ENCODE measurements around the gene METTL5. TPM values are rescaled to one million over a fixed set of nuclear protein-coding genes. Genes with fewer than 3 reads are reported as not detected.
"Not testable (repeated sequence)": the region's sequence is repeated elsewhere in the genome, so short reads cannot be mapped to it uniquely, and the experiment has no call there.

METTL5 gene
- polyA plus RNA-seq, 3 donors = 11.1 to 60.8 (median 51.0) TPM

- H3K9ac ChIP-seq (ENCODE audit: insufficient read depth, low read length, poor library complexity, severe bottlenecking); H2AFZ ChIP-seq (ENCODE audit: insufficient read depth, low read depth, low read length, poor library complexity, severe bottlenecking); H3K27me3 ChIP-seq (ENCODE audit: control insufficient read depth in 2 of 2, insufficient read depth in 2 of 2, low read length in 2 of 2); H3K79me2 ChIP-seq (ENCODE audit: insufficient read depth, low read length); H4K20me1 ChIP-seq (ENCODE audit: insufficient read depth, low read length); H3K4me1 ChIP-seq (ENCODE audit: control insufficient read depth in 1 of 2, insufficient read depth in 2 of 2, low read length in 2 of 2); DNase-seq; intact Hi-C loops (cut with micrococcal nuclease); H3K4me1 Mint-ChIP-seq; H3K9me3 Mint-ChIP-seq; H3K27ac ChIP-seq (ENCODE audit: low read depth in 1 of 2, low read length in 2 of 2); H3K4me3 Mint-ChIP-seq; H3K27me3 Mint-ChIP-seq (ENCODE audit: low read depth in 3 of 3); H3K9me3 ChIP-seq (replicated peaks in 1 of 2; ENCODE audit: control insufficient read depth in 1 of 2, insufficient read depth in 1 of 2, low read length in 2 of 2); H3K4me3 ChIP-seq (replicated peaks in 1 of 3; ENCODE audit: low read depth in 2 of 3, low read length in 3 of 3); H3K4me2 ChIP-seq (replicated peaks; ENCODE audit: extremely low read depth, low read length, poor library complexity, severe bottlenecking): not testable (repeated sequence)
- H3K36me3 ChIP-seq (replicated peaks in 1 of 2; ENCODE audit: control insufficient read depth in 1 of 2, insufficient read depth in 2 of 2, low read length in 2 of 2) = peaks cover 46 to 69% of the 10 kb centered on the region in 2 donors
- Mint-ChIP-seq H3K27ac (peak overlapping the region in 1 of 7 donors; percentile 31), H3K36me3 (peaks cover 49 to 74% of the 10 kb centered on the region in 2 donors)
These were observed 7.7 kb downstream of the METTL5 start for GRCh38 chr2:169816961-169817360.

- WGBS (ENCODE audit: insufficient coverage) = no CpG with 5 or more reads among the region's 1 CpG
- no peaks in the 10 kb centered on the region for H3K27me3 Mint-ChIP-seq (ENCODE audit: low read depth in 3 of 3)
- peaks cover 0 to 10% (median 4%) of the 10 kb centered on the region in 7 donors for H3K9me3 Mint-ChIP-seq
- Histone ChIP-seq H3K79me2 (ENCODE audit: insufficient read depth, low read length) (no peaks in the 10 kb centered on the region), H3K4me3 (replicated peaks in 1 of 3; ENCODE audit: low read depth in 2 of 3, low read length in 3 of 3) (no peak overlapping the region), H3K36me3 (replicated peaks in 1 of 2; ENCODE audit: control insufficient read depth in 1 of 2, insufficient read depth in 2 of 2, low read length in 2 of 2) (peaks cover 56 to 80% of the 10 kb centered on the region in 2 donors), H3K27me3 (ENCODE audit: control insufficient read depth in 2 of 2, insufficient read depth in 2 of 2, low read length in 2 of 2) (no peaks in the 10 kb centered on the region), H3K9me3 (replicated peaks in 1 of 2; ENCODE audit: control insufficient read depth in 1 of 2, insufficient read depth in 1 of 2, low read length in 2 of 2) (no peaks in the 10 kb centered on the region), H2AFZ (ENCODE audit: insufficient read depth, low read depth, low read length, poor library complexity, severe bottlenecking) (no peak overlapping the region), H4K20me1 (ENCODE audit: insufficient read depth, low read length) (no peaks in the 10 kb centered on the region), H3K27ac (ENCODE audit: low read depth in 1 of 2, low read length in 2 of 2) (no peak overlapping the region), H3K4me1 (ENCODE audit: control insufficient read depth in 1 of 2, insufficient read depth in 2 of 2, low read length in 2 of 2) (no peaks in the 10 kb centered on the region), H3K4me2 (replicated peaks; ENCODE audit: extremely low read depth, low read length, poor library complexity, severe bottlenecking) (no peak overlapping the region), H3K9ac (ENCODE audit: insufficient read depth, low read length, poor library complexity, severe bottlenecking) (no peak overlapping the region)
- H3K4me3 Mint-ChIP-seq = no peak overlapping the region
- no peak for DNase-seq
- H3K36me3 Mint-ChIP-seq = peaks cover 52 to 74% of the 10 kb centered on the region in 2 donors
- H3K27ac Mint-ChIP-seq = no peak overlapping the region
- intact Hi-C loops (cut with micrococcal nuclease) = no loop called here
- TF ChIP-seq CTCF (IDR thresholded peaks at IDR 0.05) = no peak
- no peaks in the 10 kb centered on the region for H3K4me1 Mint-ChIP-seq
These were observed 8.9 kb downstream of the METTL5 start for GRCh38 chr2:169815849-169816248.

Data from CD14-positive monocyte (primary cell).